Measurements from ENCODE around the gene CRYBB3. TPM values are rescaled to one million over a fixed set of nuclear protein-coding genes. Genes with fewer than 3 reads are reported as not detected.
A peak's percentile ranks its signal among the peaks of the same experiment; 100 is the strongest.

Gene CRYBB3
- total and polyA plus RNA-seq, 12 donors, result 0.50 to 2.7 (median 0.57) TPM; not detected in 7

DNA sequence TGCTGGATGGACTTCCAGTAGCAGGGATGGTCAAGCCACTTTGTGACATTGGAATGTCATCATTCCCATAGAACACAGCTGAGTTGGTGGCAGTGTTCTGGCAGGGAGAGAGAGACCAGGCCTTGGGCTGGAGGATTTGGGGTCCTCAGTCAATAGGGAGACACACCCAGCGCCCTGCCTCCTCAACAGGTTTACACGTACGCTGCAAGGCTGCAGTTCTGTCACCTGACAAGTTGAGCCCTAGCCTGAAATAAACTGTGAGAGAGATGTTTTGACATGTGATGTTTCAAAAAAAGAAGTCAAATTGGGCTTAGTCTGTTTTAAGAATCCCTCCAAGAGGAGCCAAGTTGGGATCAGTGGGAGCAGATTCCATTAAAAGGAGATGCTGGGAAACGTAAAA, 42.9 kb upstream of the CRYBB3 start:
- Histone ChIP-seq H3K4me3 (no peak overlapping the region), H3K27ac (no peak overlapping the region), H3K27me3 (no peaks in the 10 kb centered on the region), H3K9me3 (replicated peaks in 1 of 3) (no peaks in the 10 kb centered on the region), H3K36me3 (replicated peaks in 1 of 2) (no peaks in the 10 kb centered on the region), H3K4me1 (replicated peaks in 1 of 2) (peaks cover 0 to 21% of the 10 kb centered on the region in 2 donors)
- WGBS, 4 donors, result 86 to 91% (median 90%) methylated on average over 4 of the region's 4 CpGs
- DNase-seq, result no peak
- TF ChIP-seq POLR2A (IDR thresholded peaks at IDR 0.05), result no peak
- TF ChIP-seq, protein P1, sequence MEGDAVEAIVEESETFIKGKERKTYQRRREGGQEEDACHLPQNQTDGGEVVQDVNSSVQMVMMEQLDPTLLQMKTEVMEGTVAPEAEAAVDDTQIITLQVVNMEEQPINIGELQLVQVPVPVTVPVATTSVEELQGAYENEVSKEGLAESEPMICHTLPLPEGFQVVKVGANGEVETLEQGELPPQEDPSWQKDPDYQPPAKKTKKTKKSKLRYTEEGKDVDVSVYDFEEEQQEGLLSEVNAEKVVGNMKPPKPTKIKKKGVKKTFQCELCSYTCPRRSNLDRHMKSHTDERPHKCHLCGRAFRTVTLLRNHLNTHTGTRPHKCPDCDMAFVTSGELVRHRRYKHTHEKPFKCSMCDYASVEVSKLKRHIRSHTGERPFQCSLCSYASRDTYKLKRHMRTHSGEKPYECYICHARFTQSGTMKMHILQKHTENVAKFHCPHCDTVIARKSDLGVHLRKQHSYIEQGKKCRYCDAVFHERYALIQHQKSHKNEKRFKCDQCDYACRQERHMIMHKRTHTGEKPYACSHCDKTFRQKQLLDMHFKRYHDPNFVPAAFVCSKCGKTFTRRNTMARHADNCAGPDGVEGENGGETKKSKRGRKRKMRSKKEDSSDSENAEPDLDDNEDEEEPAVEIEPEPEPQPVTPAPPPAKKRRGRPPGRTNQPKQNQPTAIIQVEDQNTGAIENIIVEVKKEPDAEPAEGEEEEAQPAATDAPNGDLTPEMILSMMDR (IDR thresholded peaks at IDR 0.05), result no peak
- intact Hi-C loops (cut with DNase I), result no loop called here

DNA sequence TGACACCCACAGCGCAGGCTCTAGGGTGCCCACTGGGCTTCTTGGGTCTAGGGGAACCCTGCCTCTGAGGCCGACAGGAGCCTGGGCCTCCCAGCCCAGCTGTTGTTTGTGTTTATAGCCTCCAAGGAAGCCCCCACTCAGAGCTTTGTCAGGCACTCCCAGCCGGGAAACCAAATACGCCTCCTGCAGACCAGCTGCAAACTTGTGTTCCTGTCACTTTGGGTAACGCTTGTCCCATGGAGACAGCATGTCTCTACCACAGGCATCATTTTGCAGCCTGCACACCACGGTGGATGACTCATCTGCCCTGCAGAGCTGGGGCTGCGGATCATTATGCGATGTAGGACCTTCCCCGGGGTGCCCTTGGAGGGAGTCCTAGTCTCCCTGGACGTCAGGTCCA, 40.6 kb upstream of the CRYBB3 start:
- no peak overlapping the region for H3K27ac ChIP-seq
- intact Hi-C loops (cut with DNase I), result no loop called here
- TF ChIP-seq, protein P1 (IDR thresholded peaks at IDR 0.05), result no peak
- no peak for TF ChIP-seq POLR2A (IDR thresholded peaks at IDR 0.05)
- peak in 5 of 7 donors; percentile 46 to 73 (median 63) for DNase-seq
- WGBS, 4 donors, result 43 to 56% (median 52%) methylated on average over 10 of the region's 10 CpGs
- H3K9me3 ChIP-seq (replicated peaks in 1 of 3), result no peaks in the 10 kb centered on the region
- H3K27me3 ChIP-seq, result no peaks in the 10 kb centered on the region
- no peaks in the 10 kb centered on the region for H3K36me3 ChIP-seq (replicated peaks in 1 of 2)
- H3K4me3 ChIP-seq, result no peak overlapping the region
- peaks cover 0 to 20% of the 10 kb centered on the region in 2 donors for H3K4me1 ChIP-seq (replicated peaks in 1 of 2)

DNA sequence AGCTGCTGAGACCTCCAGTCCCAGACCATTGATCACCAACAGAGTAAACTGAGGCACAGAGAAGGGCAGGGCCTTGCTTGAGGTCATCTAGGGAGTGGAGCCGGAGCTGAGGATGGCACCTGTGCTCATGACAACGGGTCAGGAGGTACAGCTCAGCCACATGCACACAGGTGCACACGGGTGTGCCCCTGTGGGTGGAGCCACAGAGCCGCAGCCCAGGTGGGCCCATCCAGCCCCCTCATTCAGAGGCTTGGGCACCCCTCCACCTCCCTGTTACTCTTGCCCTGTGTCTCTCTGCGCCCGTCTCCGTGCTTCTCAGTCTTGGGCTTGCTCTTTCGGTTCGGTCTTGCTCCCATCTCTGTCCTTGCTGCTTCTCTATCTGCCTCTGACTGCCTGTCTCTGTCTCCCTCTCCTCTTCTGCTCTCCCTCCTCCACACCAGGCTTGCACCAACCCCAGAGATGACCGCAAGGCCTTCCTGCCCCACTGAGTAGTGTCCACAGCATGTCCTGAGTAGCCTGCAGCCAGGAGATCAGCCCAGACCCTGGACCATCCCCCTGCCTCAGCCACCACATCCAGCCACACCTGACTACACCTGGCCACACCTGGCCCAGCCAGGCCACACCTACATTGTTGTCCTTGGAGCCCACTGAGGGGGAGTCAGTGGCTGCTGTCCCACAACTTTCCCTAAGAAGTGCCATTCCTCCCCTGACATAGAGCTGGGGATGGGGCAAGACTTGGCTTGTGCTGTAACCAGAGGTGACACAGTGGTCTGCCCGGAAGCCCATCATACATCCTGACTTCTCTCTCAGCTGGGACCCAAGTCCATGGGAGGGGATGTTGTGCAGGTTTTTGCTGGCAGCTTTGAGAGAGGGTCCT, 39.3 kb upstream of the CRYBB3 start:
- TF ChIP-seq, protein P1 (IDR thresholded peaks at IDR 0.05), result no peak
- no peak for TF ChIP-seq POLR2A (IDR thresholded peaks at IDR 0.05)
- H3K9me3 ChIP-seq (replicated peaks in 1 of 3), result no peaks in the 10 kb centered on the region
- intact Hi-C loops (cut with DNase I), result no loop called here
- H3K36me3 ChIP-seq (replicated peaks in 1 of 2), result no peaks in the 10 kb centered on the region
- no peaks in the 10 kb centered on the region for H3K27me3 ChIP-seq
- WGBS, 4 donors, result 93 to 97% (median 94%) methylated on average over 11 of the region's 11 CpGs
- no peak overlapping the region for H3K4me3 ChIP-seq
- no peak for DNase-seq
- peaks cover 0 to 12% of the 10 kb centered on the region in 2 donors for H3K4me1 ChIP-seq (replicated peaks in 1 of 2)
- H3K27ac ChIP-seq, result no peak overlapping the region

DNA sequence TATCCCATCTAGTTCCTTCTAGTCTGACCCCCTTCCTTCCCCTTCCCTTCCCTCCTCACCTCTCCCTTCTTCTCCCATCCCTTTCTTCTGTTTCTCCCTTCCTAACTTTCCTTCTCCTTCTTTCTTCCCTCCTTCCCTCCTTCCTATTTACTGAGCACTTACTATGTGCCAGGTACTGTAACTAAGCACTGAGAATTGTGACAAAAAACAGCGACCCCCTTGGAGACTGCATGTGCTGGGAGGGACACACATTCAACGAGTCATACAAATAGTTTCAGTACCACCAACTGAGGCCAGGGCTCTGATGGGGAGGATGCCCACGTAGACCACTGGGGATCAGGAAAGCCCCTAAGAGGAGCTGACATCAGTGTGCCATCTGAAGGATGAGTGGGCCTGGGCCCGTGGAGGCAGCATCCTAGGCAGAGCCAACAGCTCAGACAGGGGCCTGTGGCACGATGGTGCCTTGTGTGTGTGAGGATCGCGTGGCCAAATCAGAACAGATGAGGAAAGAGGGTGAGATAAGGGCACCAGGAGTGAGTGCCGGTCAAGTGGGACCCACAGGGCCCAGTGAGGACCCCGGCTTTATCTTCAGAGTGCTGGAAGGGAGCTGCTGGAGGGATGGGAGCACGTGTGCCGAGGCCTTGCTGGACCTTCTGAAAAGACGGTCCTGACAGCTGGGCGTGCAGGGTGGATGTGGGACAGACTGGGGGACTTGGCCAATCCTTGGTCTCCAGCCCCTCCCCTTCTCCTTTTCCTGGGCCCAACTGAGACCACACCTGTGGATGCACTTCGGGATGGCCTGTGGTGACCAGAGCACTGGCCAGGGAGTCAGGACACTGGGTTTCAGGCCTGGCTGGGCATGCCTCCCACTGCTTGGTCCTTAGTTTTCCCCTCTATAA, 38.4 kb upstream of the CRYBB3 start:
- intact Hi-C loops (cut with DNase I), result no loop called here
- Histone ChIP-seq H3K4me1 (replicated peaks in 1 of 2) (peaks cover 0 to 13% of the 10 kb centered on the region in 2 donors), H3K9me3 (replicated peaks in 1 of 3) (no peaks in the 10 kb centered on the region), H3K27me3 (no peaks in the 10 kb centered on the region), H3K27ac (no peak overlapping the region), H3K36me3 (replicated peaks in 1 of 2) (no peaks in the 10 kb centered on the region), H3K4me3 (no peak overlapping the region)
- no peak for DNase-seq
- no peak for TF ChIP-seq POLR2A (IDR thresholded peaks at IDR 0.05)
- TF ChIP-seq, protein P1 (IDR thresholded peaks at IDR 0.05), result no peak
- WGBS, 4 donors, result 78 to 87% (median 86%) methylated on average over 12 to 14 of the region's 14 CpGs

Measured in adrenal gland (tissue), 12 donors.